Measurements from ENCODE around the gene RNF213.

RNF213 gene

DNA sequence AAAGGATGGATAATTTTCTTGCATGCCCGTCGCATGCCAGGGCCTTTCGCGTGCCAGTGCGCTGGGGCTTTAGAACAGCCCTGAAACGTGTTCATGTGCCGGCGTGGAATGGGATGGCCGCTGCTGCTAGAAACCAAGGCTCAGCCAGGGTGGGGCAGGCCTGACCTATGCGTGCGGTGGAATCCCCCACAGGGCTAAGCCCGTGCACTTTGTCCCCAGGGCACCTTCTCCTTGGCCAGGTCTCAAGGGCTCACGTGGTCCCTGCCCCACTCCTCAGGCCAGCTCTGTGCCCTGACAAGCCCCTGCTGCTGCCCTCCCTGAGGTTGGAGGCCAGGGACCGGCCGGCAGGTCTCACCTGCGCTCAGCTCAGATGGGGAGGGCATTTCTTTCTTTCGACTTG lies 13.1 kb upstream of the RNF213 start:
- CTCF ChIA-PET = no interaction called here
- POLR2A ChIA-PET (ENCODE audit: low non-redundant PET) = no interaction called here

DNA sequence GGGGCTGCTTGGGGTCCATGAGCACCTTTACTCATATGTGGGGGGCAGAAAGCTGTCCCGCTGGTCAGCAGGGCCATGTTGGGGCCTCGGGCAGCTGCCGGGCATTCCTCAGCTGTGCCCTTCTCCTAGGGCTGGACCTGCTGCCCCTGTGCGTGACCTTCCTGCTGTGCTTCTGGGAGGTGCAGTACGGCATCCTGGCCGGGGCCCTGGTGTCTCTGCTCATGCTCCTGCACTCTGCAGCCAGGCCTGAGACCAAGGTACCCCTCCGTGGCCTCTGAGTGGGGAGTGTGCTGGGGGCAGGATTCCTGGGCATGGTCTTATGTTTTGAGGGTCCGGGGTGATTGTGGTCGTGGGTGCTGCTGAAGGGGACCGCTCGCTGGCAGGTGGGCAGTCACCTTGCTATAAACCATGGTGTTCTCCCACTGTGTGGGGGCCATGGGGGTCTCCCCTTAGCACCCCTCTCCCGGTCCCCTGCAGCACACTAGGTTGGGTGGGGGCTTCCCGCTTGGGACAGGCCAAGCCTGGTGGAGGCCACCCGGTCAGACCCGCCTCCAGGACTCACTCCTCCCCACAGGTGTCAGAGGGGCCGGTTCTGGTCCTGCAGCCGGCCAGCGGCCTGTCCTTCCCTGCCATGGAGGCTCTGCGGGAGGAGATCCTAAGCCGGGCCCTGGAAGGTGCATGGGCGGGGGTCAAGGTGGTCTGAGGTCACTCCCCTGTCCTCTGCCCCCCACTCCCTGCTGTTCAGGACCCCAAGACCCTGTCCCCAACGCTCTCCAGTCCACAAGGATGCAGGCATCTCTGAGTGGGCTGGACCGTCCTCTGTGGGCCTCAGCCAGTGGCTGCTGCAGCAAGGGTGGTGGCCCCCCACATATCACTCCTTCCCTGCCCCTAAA lies 12.4 kb upstream of the RNF213 start:
- no peak for DNase-seq (ENCODE audit: low spot score)
- ChIA-PET CTCF (no interaction called here), POLR2A (ENCODE audit: low non-redundant PET) (no interaction called here)
- H3K27ac ChIP-seq = no peak overlapping the region
- TF ChIP-seq, protein P1, sequence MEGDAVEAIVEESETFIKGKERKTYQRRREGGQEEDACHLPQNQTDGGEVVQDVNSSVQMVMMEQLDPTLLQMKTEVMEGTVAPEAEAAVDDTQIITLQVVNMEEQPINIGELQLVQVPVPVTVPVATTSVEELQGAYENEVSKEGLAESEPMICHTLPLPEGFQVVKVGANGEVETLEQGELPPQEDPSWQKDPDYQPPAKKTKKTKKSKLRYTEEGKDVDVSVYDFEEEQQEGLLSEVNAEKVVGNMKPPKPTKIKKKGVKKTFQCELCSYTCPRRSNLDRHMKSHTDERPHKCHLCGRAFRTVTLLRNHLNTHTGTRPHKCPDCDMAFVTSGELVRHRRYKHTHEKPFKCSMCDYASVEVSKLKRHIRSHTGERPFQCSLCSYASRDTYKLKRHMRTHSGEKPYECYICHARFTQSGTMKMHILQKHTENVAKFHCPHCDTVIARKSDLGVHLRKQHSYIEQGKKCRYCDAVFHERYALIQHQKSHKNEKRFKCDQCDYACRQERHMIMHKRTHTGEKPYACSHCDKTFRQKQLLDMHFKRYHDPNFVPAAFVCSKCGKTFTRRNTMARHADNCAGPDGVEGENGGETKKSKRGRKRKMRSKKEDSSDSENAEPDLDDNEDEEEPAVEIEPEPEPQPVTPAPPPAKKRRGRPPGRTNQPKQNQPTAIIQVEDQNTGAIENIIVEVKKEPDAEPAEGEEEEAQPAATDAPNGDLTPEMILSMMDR (conservative IDR thresholded peaks at IDR 0.05; ENCODE audit: low read depth) = no peak

More for the DNA sequence above, 13.1 kb upstream of the RNF213 start:
- DNase-seq (ENCODE audit: low spot score) = no peak
- H3K27ac ChIP-seq = no peak overlapping the region
- TF ChIP-seq, protein P1 (conservative IDR thresholded peaks at IDR 0.05; ENCODE audit: low read depth) = no peak

DNA sequence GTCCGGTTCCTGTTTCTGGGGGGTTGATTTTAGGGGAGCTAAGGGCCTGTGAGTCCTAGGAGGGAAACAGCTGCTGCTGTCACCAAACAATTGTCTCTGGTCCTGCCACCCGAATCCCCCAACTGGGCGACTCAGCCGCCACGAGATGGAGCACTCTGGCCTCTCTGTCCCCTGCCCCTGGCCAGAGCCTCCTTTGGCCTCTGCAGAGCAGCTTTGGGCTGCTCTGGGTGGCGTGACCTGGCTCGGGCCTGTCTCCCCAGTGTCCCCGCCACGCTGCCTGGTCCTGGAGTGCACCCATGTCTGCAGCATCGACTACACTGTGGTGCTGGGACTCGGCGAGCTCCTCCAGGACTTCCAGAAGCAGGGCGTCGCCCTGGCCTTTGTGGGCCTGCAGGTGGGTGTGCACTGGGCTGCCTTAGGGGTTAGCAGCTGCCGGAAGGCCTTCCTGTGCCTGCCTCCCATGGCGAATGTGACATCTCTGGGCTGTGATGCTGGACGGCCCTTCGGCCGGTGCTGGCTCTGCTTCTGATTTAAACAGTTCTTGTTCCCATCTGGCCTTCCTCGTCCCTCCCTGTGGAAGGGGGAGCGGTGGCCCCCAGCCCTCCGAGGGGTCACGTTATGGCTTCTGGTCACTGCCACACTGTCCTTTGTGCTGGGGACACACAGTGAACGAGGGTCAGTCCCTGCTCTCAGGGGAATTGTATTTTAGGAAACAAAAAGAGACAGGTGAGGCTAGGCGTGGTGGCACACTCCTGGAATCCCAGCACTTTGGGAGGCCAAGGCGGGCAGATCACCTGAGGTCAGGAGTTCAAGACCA lies 11.6 kb upstream of the RNF213 start:
- DNase-seq (ENCODE audit: low spot score) = no peak
- ChIA-PET CTCF (no interaction called here), POLR2A (ENCODE audit: low non-redundant PET) (no interaction called here)
- TF ChIP-seq, protein P1 (conservative IDR thresholded peaks at IDR 0.05; ENCODE audit: low read depth) = no peak
- H3K27ac ChIP-seq = no peak overlapping the region

DNA sequence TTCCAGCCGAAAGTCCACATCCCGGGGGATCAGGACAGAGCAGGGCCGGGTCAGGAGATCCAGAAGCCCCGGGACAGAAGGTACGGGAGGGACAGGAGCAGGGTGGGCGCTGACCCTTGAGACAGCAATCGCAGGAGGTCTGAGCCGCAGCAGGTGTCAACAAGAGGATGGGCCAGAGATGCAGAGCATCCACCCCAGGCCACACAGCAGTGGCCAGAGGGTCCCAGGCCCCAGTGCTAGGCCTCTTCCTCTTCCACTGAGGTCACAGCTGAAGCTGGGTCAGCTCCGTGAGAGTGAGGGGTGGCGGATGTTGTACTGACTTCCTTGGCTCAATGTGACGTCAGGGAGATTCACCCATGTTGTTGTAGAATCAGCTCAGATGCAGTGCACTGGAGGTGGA lies 8.7 kb upstream of the RNF213 start:
- TF ChIP-seq, protein P1 (conservative IDR thresholded peaks at IDR 0.05; ENCODE audit: low read depth) = no peak
- DNase-seq (ENCODE audit: low spot score) = no peak
- POLR2A ChIA-PET (ENCODE audit: low non-redundant PET) = interaction anchor here (0.6 kb wide), 1 partner anchor 139 kb away, joined by 4 read pairs; no protein-coding TSS in a partner anchor
- H3K27ac ChIP-seq = peak overlapping the region; percentile 47
- CTCF ChIA-PET = no interaction called here

DNA sequence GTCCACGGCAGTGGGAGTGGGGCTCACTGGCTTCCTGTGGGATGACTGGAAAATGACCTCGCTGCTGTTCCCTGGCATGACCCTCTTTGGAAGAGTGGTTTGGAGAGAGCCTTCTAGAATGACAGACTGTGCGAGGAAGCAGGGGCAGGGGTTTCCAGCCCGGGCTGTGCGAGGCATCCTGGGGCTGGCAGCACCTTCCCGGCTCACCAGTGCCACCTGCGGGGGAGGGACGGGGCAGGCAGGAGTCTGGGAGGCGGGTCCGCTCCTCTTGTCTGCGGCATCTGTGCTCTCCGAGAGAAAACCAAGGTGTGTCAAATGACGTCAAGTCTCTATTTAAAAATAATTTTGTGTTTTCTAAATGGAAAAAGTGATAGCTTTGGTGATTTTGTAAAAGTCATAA lies 7.8 kb upstream of the RNF213 start:
- TF ChIP-seq, protein P1 (conservative IDR thresholded peaks at IDR 0.05; ENCODE audit: low read depth) = peak; percentile 89
- ChIA-PET CTCF (interaction anchor here (0.6 to 1.1 kb wide), 3 partner anchors 57 to 104 kb away, joined by 3 to 4 read pairs (median 3); no protein-coding TSS in a partner anchor), POLR2A (ENCODE audit: low non-redundant PET) (interaction anchor here (0.5 kb wide), 1 partner anchor 112 kb away, joined by 3 read pairs; no protein-coding TSS in a partner anchor)
- H3K27ac ChIP-seq = peak overlapping the region; percentile 47
- DNase-seq (ENCODE audit: low spot score) = peak; percentile 80
